GM12878 (cell line): ENCODE measurements around the gene ARL14EPL. TPM values are rescaled to one million over a fixed set of nuclear protein-coding genes. Genes with fewer than 3 reads are reported as not detected.

ENCODE experiments used
- ATF7 ChIP-seq: fragments of 450-650 bp; IDR thresholded peaks from 2 replicates; pipeline ENCODE4 v1.6.1; 2016; ENCODE audit warnings: low read depth, mild to moderate bottlenecking
- BHLHE40 ChIP-seq, 2 experiments: fragments of 450-650 bp in 1 of 2; IDR thresholded peaks; 2 replicates each; pipeline ENCODE4 v1.6.1; 2011 to 2017; ENCODE audit warnings: low read depth in 2 of 2, borderline replicate concordance in 1 of 2, improper control_type of control experiment in 1 of 2, low read length in 1 of 2, mild to moderate bottlenecking in 1 of 2
- CHD1 ChIP-seq: IDR thresholded peaks from 2 replicates; pipeline ENCODE4 v1.6.1; 2012; ENCODE audit warnings: low read depth, low read length, improper control_type of control experiment
- CHD2 ChIP-seq: IDR thresholded peaks from 2 replicates; pipeline ENCODE4 v1.6.1; 2011; ENCODE audit warnings: low read depth, low read length, improper control_type of control experiment, borderline replicate concordance
- CHD4 ChIP-seq: fragments of 200-600 bp; sonication (generic); IDR thresholded peaks from 2 replicates; pipeline ENCODE4 v1.6.1; 2016; ENCODE audit warnings: mild to moderate bottlenecking
- ELK1 ChIP-seq: IDR thresholded peaks from 2 replicates; pipeline ENCODE4 v1.6.1; 2012; ENCODE audit warnings: low read depth, low read length, improper control_type of control experiment
- ETV6 ChIP-seq, 2 experiments: fragments of 450-650 bp in 1 of 2; IDR thresholded peaks in 1 of 2; conservative IDR thresholded peaks in 1 of 2; 2 replicates each; pipeline ENCODE4 v1.6.1; 2014; ENCODE audit warnings: antibody characterized with exemption in 1 of 2, borderline replicate concordance in 1 of 2, low read depth in 1 of 2, mild to moderate bottlenecking in 1 of 2, moderate library complexity in 1 of 2
- GATAD2B ChIP-seq: fragments of 450-650 bp; conservative IDR thresholded peaks from 2 replicates; pipeline ENCODE4 v1.6.1; 2017; ENCODE audit warnings: low read depth, mild to moderate bottlenecking, moderate library complexity
- IRF4 ChIP-seq: IDR thresholded peaks from 2 replicates; pipeline ENCODE4 v1.6.1; 2011; ENCODE audit warnings: low read depth, low read length
- JUNB ChIP-seq: IDR thresholded peaks from 2 replicates; pipeline ENCODE4 v1.6.1; 2016; ENCODE audit warnings: antibody characterized with exemption, mild to moderate bottlenecking
- JUND ChIP-seq: IDR thresholded peaks from 2 replicates; pipeline ENCODE4 v1.6.1; 2012; ENCODE audit warnings: low read depth, mild to moderate bottlenecking, low read length, improper control_type of control experiment, moderate library complexity
- KAT2A ChIP-seq: conservative IDR thresholded peaks from 2 replicates; pipeline ENCODE4 v1.6.1; 2011; ENCODE audit warnings: low read depth, low read length; ENCODE audit not compliant: control insufficient read depth
- MEF2B ChIP-seq: fragments of 450-650 bp; IDR thresholded peaks from 2 replicates; pipeline ENCODE4 v1.6.1; 2018; ENCODE audit warnings: mild to moderate bottlenecking, moderate library complexity; ENCODE audit not compliant: partially characterized antibody, poor library complexity, severe bottlenecking
- MTA3 ChIP-seq: IDR thresholded peaks from 2 replicates; pipeline ENCODE4 v1.6.1; 2012; ENCODE audit warnings: low read length, inconsistent platforms, borderline replicate concordance
- NFYA ChIP-seq: IDR thresholded peaks from 2 replicates; pipeline ENCODE4 v1.6.1; 2011; ENCODE audit warnings: low read depth, mild to moderate bottlenecking, low read length, improper control_type of control experiment, borderline replicate concordance
- NR2C1 ChIP-seq: fragments of 450-650 bp; IDR thresholded peaks from 2 replicates; pipeline ENCODE4 v1.6.1; 2017; ENCODE audit warnings: antibody characterized with exemption, mild to moderate bottlenecking, moderate library complexity
- PAX5 ChIP-seq: IDR thresholded peaks from 2 replicates; pipeline ENCODE4 v1.6.1; 2011; ENCODE audit warnings: low read depth, low read length, borderline replicate concordance
- PAX8 ChIP-seq: fragments of 450-650 bp; IDR thresholded peaks from 2 replicates; pipeline ENCODE4 v1.6.1; 2017; ENCODE audit warnings: mild to moderate bottlenecking, moderate library complexity
- POLR2AphosphoS5 ChIP-seq: IDR thresholded peaks from 2 replicates; pipeline ENCODE4 v1.6.1; 2011; ENCODE audit warnings: mild to moderate bottlenecking, low read length, inconsistent platforms
- POU2F2 ChIP-seq: IDR thresholded peaks from 3 replicates; pipeline ENCODE4 v1.6.1; 2011; ENCODE audit warnings: low read depth, mild to moderate bottlenecking, low read length, borderline replicate concordance
- SMC3 ChIP-seq: IDR thresholded peaks from 2 replicates; pipeline ENCODE4 v1.6.1; 2011; ENCODE audit warnings: low read length, improper control_type of control experiment, borderline replicate concordance
- SUPT20H ChIP-seq: IDR thresholded peaks from 2 replicates; pipeline ENCODE4 v1.6.1; 2011; ENCODE audit warnings: low read depth, mild to moderate bottlenecking, low read length, moderate library complexity, borderline replicate concordance; ENCODE audit not compliant: control insufficient read depth
- TAF1 ChIP-seq: IDR thresholded peaks from 2 replicates; pipeline ENCODE4 v1.6.1; 2011; ENCODE audit warnings: mild to moderate bottlenecking, low read depth, low read length, borderline replicate concordance
- TCF3 ChIP-seq: IDR thresholded peaks from 2 replicates; pipeline ENCODE4 v1.6.1; 2012; ENCODE audit warnings: low read depth, mild to moderate bottlenecking, low read length, borderline replicate concordance; ENCODE audit not compliant: insufficient read depth
- WRNIP1 ChIP-seq: IDR thresholded peaks from 2 replicates; pipeline ENCODE4 v1.6.1; 2011; ENCODE audit warnings: low read depth, low read length, improper control_type of control experiment, borderline replicate concordance
- ZNF274 ChIP-seq: IDR thresholded peaks from one replicate; pipeline ENCODE4 v1.8.0; 2011; ENCODE audit not compliant: insufficient read length, insufficient read depth
- polyA plus RNA-seq, 11 experiments: library from polyadenylated mRNA; depleted of rRNA in 4 of 11; unstranded in 6 of 11; stranded (reverse) in 5 of 11; fragments of >200 nt; fragmentation: Nextera tagmentation in 4 of 11; fragmentation: Illumina TruSeq in 1 of 11; extraction: Ambion mirVana in 4 of 11; extraction: Trizol in 1 of 11; gene quantifications; 1 replicate in 1 of 11; 2 replicates in 10 of 11; pipeline versions ENCODE4 v1.2.1 to v1.2.3, GENCODE V29; 2011 to 2016; ENCODE audit warnings: inconsistent platforms in 2 of 11, missing spikeins in 2 of 11, low read depth in 1 of 11
- total RNA-seq, 4 experiments: library from RNA; depleted of rRNA in 3 of 4; stranded (reverse); fragments of >200 nt in 3 of 4; fragmentation: Illumina TruSeq in 1 of 4; extraction: Trizol in 1 of 4; gene quantifications; 2 replicates each; pipeline versions ENCODE4 v1.2.1 to v1.2.3, GENCODE V29; 2013 to 2021
- TF ChIP-seq, protein P1 (sequence below): fragments of 450-650 bp; formaldehyde crosslinking; IDR thresholded peaks from 2 replicates; pipeline ENCODE4 v1.5.0; 2022; ENCODE audit warnings: mild to moderate bottlenecking, missing genetic modification characterization

The ARL14EPL gene
- total and polyA plus RNA-seq, 10 of the 15 experiments (the other 5 are each of a cell fraction or from before 2014, with no cell fraction given): 0.08 TPM; not detected in 9

GRCh38 chr5:116084871-116085715, 52.8 kb downstream of the ARL14EPL start, which contains the start of gene COMMD10 (continued):
- TF ChIP-seq MEF2B: no peak
- TF ChIP-seq ETV6 (conservative IDR thresholded peaks at IDR 0.05 in 1 of 2, IDR thresholded peaks at IDR 0.05 in 1 of 2; ENCODE audit: borderline replicate concordance in 1 of 2, low read depth in 1 of 2): peak in 1 of 2 experiments; percentile 96; a peak in 2 of 4 replicates
- TF ChIP-seq PAX5: peak; percentile 88
- no peak for TF ChIP-seq ZNF274
- peak; percentile 58 for TF ChIP-seq ATF7
- TF ChIP-seq JUNB: no peak
- peak; percentile 65 for TF ChIP-seq ELK1
- TF ChIP-seq TCF3: peak; percentile 85
- TF ChIP-seq SUPT20H: no peak
- TF ChIP-seq, protein P1, sequence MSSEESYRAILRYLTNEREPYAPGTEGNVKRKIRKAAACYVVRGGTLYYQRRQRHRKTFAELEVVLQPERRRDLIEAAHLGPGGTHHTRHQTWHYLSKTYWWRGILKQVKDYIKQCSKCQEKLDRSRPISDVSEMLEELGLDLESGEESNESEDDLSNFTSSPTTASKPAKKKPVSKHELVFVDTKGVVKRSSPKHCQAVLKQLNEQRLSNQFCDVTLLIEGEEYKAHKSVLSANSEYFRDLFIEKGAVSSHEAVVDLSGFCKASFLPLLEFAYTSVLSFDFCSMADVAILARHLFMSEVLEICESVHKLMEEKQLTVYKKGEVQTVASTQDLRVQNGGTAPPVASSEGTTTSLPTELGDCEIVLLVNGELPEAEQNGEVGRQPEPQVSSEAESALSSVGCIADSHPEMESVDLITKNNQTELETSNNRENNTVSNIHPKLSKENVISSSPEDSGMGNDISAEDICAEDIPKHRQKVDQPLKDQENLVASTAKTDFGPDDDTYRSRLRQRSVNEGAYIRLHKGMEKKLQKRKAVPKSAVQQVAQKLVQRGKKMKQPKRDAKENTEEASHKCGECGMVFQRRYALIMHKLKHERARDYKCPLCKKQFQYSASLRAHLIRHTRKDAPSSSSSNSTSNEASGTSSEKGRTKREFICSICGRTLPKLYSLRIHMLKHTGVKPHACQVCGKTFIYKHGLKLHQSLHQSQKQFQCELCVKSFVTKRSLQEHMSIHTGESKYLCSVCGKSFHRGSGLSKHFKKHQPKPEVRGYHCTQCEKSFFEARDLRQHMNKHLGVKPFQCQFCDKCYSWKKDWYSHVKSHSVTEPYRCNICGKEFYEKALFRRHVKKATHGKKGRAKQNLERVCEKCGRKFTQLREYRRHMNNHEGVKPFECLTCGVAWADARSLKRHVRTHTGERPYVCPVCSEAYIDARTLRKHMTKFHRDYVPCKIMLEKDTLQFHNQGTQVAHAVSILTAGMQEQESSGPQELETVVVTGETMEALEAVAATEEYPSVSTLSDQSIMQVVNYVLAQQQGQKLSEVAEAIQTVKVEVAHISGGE (CRISPR knock-in tag): no peak
- TF ChIP-seq PAX8: 0 out of 2 replicates have a peak, but pooled peaks have one; percentile 68
- TF ChIP-seq NR2C1: peak; percentile 76
- no peak for TF ChIP-seq WRNIP1
- TF ChIP-seq CHD2: peak; percentile 26; the same call in 1 of the 2 replicates
- TF ChIP-seq CHD4: no peak
- peak; percentile 72; the same call in 2 of the 3 replicates for TF ChIP-seq POU2F2
- no peak for TF ChIP-seq MTA3
- TF ChIP-seq GATAD2B: no peak; the same call in none of the 2 replicates
- peak; percentile 96 for TF ChIP-seq POLR2AphosphoS5
- TF ChIP-seq TAF1: peak; percentile 53; the same call in 1 of the 2 replicates
- TF ChIP-seq JUND: no peak
- 0 out of 2 replicates have a peak, but pooled peaks have one; percentile 47 for TF ChIP-seq CHD1
- TF ChIP-seq NFYA: no peak
- no peak for TF ChIP-seq SMC3
- no peak for TF ChIP-seq KAT2A
- peak; percentile 90 to 92 for TF ChIP-seq BHLHE40 (IDR thresholded peaks at IDR 0.05; ENCODE audit: borderline replicate concordance in 1 of 2, low read depth in 2 of 2, low read length in 1 of 2)
- peak; percentile 80 for TF ChIP-seq IRF4
